ENCODE results near the gene INPP4B.

INPP4B gene

DNA sequence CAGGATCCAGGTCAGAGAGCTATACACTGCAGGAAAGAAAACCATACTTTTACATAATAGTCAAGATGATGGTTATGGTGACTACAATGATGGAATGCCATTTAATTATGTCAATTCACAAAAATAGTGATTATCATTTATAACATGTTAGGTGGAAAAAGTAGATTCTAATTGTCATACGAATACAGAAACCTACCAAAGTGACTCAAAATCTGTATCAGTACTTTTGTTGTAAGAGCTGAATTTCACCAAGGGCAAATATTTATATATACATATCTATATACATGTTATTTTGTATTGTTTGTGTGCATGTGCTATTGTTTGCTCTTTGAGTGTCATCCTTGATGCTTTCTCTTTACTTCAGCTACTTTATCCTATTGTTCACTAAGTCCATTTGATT is 485.4 kb downstream of the INPP4B start:
- ATAC-seq, result peak; percentile 16
- DNase-seq, result no peak
- Mint-ChIP-seq H3K27me3 (no peaks in the 10 kb centered on the region), H3K4me3 (peak overlapping the region in 1 of 2 donors; percentile 4), H3K27ac (peak overlapping the region in 1 of 2 donors; percentile 3), H3K9me3 (peaks cover 10 to 12% of the 10 kb centered on the region in 2 donors), H3K4me1 (peaks cover 66% of the 10 kb centered on the region)

DNA sequence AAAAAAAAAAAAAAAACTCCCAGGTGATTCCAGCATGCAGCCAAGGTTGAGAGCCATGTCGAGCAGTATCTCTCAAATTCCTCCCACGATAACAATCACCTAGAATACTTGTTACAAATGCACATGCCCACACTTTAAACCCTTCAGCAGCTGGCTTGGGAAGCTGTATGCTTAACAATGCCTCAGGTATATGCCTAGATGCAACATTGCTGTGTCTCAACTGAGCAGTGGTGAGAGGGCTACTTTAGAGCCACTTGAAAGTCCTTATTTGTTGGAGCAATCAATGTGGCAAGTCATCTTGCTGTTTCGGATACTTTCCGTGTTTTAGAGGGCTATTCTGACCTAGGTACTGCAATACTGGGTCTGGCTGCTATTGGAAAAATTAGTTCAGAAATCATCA is 487.4 kb downstream of the INPP4B start:
- Mint-ChIP-seq H3K4me1 (peaks cover 70% of the 10 kb centered on the region), H3K4me3 (peak overlapping the region in 1 of 2 donors; percentile 27), H3K9me3 (peaks cover 10 to 12% of the 10 kb centered on the region in 2 donors), H3K27ac (peak overlapping the region in 1 of 2 donors; percentile 38), H3K27me3 (no peaks in the 10 kb centered on the region)
- DNase-seq, result no peak
- no peak for ATAC-seq

DNA sequence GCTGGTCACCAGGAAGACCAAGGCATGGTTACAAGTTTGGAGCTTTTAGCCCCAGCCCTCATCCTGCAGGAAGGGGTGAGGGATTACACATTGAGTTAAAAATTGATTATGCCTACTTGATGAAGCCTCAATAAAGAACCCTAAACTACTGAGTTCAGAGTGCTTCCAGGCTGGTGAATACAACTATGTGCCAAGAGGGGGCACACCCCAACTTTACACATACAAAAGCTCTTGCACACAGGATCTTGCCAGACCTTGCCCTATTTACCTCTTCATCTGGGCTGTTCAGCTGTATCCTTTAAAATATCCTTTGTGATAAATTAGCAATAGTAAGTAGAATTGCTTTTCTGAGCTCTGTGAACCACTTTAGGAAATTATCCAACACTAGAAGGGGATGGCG is 489.3 kb downstream of the INPP4B start:
- peak overlapping the region; percentile 90 to 95 for H3K27ac Mint-ChIP-seq
- DNase-seq (peak in 1 of 2 donors; percentile 24), ATAC-seq (peak; percentile 77)
- H3K4me3 Mint-ChIP-seq, result peak overlapping the region; percentile 19 to 75
- H3K27me3 Mint-ChIP-seq, result no peaks in the 10 kb centered on the region
- peaks cover 83% of the 10 kb centered on the region for H3K4me1 Mint-ChIP-seq
- peaks cover 2 to 3% of the 10 kb centered on the region in 2 donors for H3K9me3 Mint-ChIP-seq

DNA sequence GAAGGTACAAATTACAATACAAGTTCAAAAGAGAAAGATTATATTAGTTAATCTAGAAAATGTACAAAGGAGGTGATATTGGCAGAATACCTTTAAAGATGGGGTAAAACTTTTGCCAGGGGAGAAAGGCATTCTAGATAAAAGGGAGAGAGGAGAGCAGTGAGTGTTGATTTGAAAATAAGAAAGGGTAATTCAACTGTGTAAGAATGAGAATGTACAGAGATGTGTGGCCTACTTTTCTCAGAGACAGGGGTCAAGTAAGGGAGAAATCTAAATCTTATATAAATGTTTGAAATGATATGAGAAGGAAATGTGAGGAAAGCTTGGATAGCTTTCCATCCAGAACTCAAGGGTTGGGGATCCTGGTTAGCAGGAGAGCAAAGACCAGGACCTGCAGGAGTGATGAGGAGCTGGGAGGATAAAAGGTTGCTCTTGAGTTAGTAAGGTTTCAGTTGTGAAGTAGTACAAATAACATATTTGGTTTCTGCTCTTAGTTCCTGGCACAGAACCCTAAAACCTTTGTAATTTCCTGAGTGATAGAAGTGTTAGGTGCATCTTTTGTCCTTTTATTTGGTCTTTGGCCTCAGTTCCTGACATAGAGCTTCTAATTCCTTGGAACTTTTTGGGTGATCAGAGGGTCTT is 489.9 kb downstream of the INPP4B start:
- DNase-seq (no peak), ATAC-seq (no peak)
- H3K9me3 Mint-ChIP-seq, result no peaks in the 10 kb centered on the region
- H3K4me3 Mint-ChIP-seq, result peak overlapping the region; percentile 68 to 75
- peaks cover 85% of the 10 kb centered on the region for H3K4me1 Mint-ChIP-seq
- H3K27me3 Mint-ChIP-seq, result no peaks in the 10 kb centered on the region
- H3K27ac Mint-ChIP-seq, result peak overlapping the region; percentile 90 to 94

DNA sequence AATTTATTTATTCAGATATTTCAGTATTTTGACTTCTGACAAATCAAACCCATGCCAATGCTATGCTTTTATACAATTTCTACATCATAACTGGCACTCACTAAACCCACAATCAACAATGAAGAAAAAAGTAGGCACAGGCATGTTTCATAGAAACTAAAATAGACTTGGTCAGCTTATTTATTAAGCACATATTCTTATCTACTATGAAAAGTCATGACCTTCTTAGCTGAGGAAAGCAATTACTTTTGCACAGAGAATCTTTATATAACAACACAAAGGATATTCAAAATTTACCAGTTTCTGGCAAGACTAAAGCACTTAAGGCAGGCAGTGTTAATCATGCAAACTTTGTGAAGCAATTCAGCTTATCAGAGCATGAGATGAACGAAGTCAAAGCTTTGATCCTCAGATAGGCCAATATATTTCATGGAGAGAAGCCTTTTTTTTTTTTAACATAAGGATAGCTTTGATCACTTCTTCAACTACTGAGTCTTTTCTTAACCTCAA is 490.6 kb downstream of the INPP4B start:
- DNase-seq (no peak), ATAC-seq (no peak)
- H3K4me3 Mint-ChIP-seq, result peak overlapping the region; percentile 68 to 75
- H3K27me3 Mint-ChIP-seq, result no peaks in the 10 kb centered on the region
- H3K9me3 Mint-ChIP-seq, result no peaks in the 10 kb centered on the region
- peak overlapping the region; percentile 85 to 94 for H3K27ac Mint-ChIP-seq
- peaks cover 86% of the 10 kb centered on the region for H3K4me1 Mint-ChIP-seq

DNA sequence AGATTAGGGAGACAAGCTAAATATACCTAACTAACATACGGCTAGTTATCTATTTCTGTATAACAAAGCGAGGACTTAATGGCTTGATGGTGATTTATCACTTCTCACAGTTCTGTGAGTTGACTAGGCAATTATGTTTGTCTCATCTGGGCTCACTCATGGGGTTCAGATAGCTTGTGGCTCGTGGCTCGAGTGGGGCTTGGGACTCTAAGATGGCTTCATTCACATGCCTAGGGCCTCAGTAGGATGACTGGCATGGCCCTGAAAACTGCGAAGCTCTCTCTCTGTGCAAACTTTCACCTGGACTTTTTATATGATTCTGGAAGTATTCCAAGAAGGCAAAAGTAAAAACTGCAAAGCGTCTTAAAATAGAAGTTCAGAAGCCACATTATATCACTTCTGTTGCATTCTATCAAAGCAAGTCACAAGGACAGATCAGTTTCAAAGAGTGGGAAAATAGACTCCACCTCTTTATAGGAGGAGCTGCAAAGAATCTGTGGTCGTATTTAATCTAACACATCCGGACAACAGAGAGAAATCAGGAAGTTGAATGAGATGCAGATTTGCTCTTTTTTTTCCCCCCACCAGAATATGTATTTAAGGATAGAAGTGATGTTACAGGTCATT is 491.2 kb downstream of the INPP4B start:
- H3K9me3 Mint-ChIP-seq, result no peaks in the 10 kb centered on the region
- no peak for DNase-seq

DNA sequence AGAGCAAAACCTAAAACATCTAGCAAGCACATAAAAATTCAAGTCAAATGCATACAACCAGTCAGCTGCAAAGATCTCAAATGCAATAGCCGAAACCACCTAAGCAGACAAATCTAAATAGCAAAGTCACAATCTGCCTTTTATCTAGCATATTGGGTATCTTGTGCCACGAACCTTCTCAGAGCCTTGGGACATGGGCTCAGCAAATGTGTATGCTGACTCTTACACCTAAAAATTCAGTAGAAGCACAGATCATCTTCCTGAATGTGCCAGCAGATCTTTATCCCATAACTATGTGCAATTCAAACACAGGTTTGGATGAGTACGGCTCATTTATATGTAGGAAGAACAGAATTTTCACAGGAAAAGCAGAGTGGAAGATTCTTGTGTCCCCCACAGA is 492.1 kb downstream of the INPP4B start:
- no peak for DNase-seq
- peak overlapping the region; percentile 19 to 55 for H3K27ac Mint-ChIP-seq
- peaks cover 94% of the 10 kb centered on the region for H3K4me1 Mint-ChIP-seq
- H3K4me3 Mint-ChIP-seq, result peak overlapping the region; percentile 68 to 75
- H3K27me3 Mint-ChIP-seq, result no peaks in the 10 kb centered on the region
- no peak for ATAC-seq
- H3K9me3 Mint-ChIP-seq, result no peaks in the 10 kb centered on the region

More for the DNA sequence above, 491.2 kb downstream of the INPP4B start:
- H3K27ac Mint-ChIP-seq, result peak overlapping the region; percentile 87 to 94
- H3K4me3 Mint-ChIP-seq, result peak overlapping the region; percentile 68 to 75
- ATAC-seq, result peak; percentile 78
- H3K4me1 Mint-ChIP-seq, result peaks cover 92% of the 10 kb centered on the region
- H3K27me3 Mint-ChIP-seq, result no peaks in the 10 kb centered on the region

DNA sequence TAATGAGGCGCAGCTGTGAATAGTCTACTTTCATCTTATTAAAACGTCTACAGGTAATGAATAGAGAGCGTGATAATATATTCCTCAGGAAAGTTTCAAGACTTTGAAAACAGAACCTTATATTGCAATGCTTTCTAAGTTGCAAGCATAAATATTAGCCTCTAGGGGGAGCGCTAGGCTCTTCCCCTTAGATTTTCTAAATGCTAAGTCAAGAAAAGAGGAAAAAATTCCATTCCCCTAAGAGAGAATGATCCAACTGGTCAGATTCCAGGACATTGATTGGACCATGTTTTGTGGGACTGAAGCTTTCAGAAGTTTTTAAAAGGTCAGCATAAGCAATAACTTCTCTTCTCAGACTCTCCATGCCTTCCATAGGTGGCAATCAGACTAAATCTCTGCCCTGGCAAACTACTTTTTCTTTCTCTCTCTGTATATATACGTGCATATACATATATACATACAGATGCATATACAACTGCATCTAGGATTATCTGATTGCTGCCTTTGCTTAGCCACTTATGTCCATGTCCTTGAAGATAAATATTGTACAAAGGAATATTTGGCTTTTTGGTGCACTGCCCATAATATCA is 492.9 kb downstream of the INPP4B start:
- H3K4me1 Mint-ChIP-seq, result peaks cover 94% of the 10 kb centered on the region
- ATAC-seq (no peak), DNase-seq (no peak)
- H3K27me3 Mint-ChIP-seq, result no peaks in the 10 kb centered on the region
- peak overlapping the region in 1 of 2 donors; percentile 78 for H3K27ac Mint-ChIP-seq
- no peaks in the 10 kb centered on the region for H3K9me3 Mint-ChIP-seq
- peak overlapping the region; percentile 21 to 75 for H3K4me3 Mint-ChIP-seq

DNA sequence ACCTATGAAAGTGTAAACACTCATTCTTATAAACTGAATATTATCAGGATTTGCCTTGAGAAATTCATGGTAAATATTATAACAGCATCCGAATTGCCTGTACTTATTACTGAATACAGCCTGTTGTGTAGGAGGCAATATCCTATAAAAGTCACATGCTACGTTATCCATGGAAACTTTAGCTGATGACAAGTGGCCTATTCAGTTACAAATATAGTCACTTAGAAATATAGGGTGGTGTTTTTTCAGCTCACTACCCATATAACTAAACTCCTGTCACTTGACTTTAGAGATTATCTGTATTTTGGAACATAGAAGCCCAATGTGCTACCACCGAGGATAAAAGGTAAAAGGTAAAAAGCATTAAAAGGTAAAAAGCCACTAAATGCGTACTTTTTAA is 493.4 kb downstream of the INPP4B start:
- peak overlapping the region; percentile 10 to 75 for H3K4me3 Mint-ChIP-seq
- DNase-seq, result no peak

DNA sequence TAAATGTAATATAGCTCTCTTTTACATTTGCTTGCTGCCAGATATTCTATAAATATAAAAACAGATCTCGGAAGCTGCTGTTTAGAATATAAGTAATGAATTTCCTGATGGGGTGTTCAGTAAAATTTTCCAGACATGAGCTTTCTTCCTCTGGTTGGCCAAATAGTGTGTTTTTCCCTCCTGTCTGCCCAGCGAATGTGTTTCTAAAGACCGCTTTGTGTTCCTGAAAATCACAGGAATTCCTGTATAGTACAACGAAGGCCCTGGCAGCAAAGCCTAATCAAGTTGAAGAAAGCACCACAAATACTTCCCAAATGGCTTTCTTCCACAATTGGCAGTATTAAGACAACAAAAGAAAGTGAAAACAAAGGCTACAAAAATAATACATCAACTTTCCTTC is 494.1 kb downstream of the INPP4B start:
- Mint-ChIP-seq H3K4me3 (peak overlapping the region; percentile 54 to 68), H3K27me3 (no peaks in the 10 kb centered on the region), H3K9me3 (no peaks in the 10 kb centered on the region), H3K4me1 (peaks cover 96% of the 10 kb centered on the region), H3K27ac (peak overlapping the region; percentile 48 to 94)
- ATAC-seq (no peak), DNase-seq (no peak)

More for the DNA sequence above, 493.4 kb downstream of the INPP4B start:
- Mint-ChIP-seq H3K9me3 (no peaks in the 10 kb centered on the region), H3K27ac (peak overlapping the region in 1 of 2 donors; percentile 78), H3K27me3 (no peaks in the 10 kb centered on the region), H3K4me1 (peaks cover 98% of the 10 kb centered on the region)
- no peak for ATAC-seq

DNA sequence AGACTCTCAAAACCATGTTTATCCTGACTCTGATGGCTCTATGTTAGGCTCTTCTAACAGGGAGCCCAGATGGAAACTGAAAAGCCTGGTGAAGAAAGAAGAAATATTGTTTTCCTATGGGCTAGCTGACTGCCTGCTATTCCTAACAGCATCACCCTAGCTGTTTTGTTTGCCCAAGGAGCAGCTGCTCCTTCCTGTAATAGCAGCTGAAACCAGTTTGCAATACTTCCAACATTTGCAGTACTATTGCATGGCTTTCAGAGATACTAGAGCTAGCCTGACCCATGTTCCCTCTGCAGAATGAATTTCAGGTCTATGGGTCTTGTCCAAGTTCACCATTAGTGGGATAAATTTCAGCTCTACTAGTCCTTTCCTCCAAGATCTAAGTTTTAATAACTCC is 495.2 kb downstream of the INPP4B start:
- H3K9me3 Mint-ChIP-seq, result no peaks in the 10 kb centered on the region
- H3K27ac Mint-ChIP-seq, result peak overlapping the region in 1 of 2 donors; percentile 52
- DNase-seq (no peak), ATAC-seq (no peak)
- peak overlapping the region in 1 of 2 donors; percentile 25 for H3K4me3 Mint-ChIP-seq
- H3K4me1 Mint-ChIP-seq, result peaks cover 96% of the 10 kb centered on the region
- H3K27me3 Mint-ChIP-seq, result no peaks in the 10 kb centered on the region

DNA sequence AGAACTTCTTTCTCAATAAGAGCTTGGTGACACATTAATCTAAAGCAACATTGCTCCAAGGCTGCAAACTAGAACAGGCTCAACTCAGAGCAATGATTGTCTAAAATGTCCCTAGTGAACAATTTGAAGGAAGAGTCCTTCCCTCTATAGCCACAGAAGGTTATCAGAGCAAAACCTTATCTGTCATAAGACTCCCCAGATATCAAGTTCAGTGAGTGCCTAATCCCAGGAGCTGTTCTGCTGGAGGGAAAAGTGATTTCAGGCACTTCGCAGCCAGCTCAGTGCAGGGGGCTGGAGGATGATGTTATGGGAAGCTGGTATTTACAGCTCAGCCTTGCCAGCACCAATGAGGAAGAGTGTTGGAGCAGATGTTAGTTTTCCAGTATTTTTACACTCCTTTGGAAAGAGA is 497.5 kb downstream of the INPP4B start:
- Mint-ChIP-seq H3K4me3 (peak overlapping the region in 1 of 2 donors; percentile 10), H3K9me3 (no peaks in the 10 kb centered on the region), H3K27ac (no peak overlapping the region), H3K27me3 (no peaks in the 10 kb centered on the region), H3K4me1 (peaks cover 83% of the 10 kb centered on the region)
- no peak for ATAC-seq
- DNase-seq, result no peak

DNA sequence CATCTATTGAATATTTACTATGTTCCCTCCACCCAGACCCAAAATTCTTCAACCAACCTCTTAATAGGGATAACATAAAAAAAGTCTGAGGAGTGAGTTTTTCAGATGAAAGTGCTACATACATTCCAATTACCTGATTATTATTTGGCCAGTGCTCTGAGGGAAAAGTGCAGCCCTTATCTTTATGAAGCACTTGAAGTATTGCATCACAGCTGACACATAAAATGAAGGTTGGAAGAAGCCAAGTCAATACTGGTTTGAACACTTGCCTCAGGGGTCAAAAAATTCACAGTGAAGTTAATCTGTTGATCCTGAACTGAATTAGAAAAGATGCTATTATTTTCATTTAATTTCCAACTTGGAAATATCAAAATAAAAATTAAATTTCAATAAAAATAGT is 498.9 kb downstream of the INPP4B start:
- Mint-ChIP-seq H3K4me3 (peak overlapping the region; percentile 13 to 54), H3K4me1 (peaks cover 72% of the 10 kb centered on the region), H3K27me3 (no peaks in the 10 kb centered on the region), H3K9me3 (no peaks in the 10 kb centered on the region), H3K27ac (peak overlapping the region in 1 of 2 donors; percentile 82)
- DNase-seq, result no peak
- no peak for ATAC-seq

DNA sequence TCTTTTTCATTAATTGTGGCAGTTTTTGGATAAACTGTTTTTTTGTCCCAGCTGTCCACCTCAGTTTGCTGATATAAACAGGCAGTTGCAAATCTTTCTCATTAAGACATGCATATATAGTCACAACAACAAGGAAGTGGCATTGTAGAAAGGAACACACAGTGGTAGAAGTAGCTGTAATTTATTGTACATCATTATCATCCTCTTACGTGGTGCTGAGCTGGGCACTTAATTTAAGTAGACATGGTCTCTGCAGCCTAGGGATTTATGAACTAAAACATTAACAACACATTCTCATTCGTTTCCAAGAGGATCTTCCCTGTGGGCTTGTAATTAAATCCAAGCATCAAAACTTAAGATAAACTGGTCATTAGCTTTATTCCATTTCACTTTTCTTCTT is 500.2 kb downstream of the INPP4B start:
- no peaks in the 10 kb centered on the region for H3K9me3 Mint-ChIP-seq
- H3K27me3 Mint-ChIP-seq, result no peaks in the 10 kb centered on the region
- no peak for ATAC-seq
- H3K4me3 Mint-ChIP-seq, result peak overlapping the region in 1 of 2 donors; percentile 66
- H3K27ac Mint-ChIP-seq, result peak overlapping the region in 1 of 2 donors; percentile 11
- no peak for DNase-seq
- peaks cover 59% of the 10 kb centered on the region for H3K4me1 Mint-ChIP-seq

DNA sequence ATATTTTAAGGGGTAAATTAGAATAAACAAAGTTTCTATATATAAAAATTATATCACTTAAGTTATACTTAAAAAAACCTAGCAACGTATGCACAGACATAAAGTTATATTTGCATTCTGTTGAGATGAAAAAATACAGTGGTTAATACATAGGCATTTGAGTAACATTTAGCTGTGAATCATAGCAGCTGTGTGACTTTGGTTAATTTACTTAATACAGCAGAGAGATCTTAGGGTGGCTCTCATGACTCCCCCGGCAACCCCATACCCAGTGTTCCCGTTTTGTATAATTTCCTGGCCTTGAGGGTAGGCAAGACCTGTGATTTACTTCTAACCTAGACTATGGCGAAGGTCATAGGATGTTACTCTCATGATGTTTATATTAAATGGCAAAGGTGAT is 504.8 kb downstream of the INPP4B start:
- Mint-ChIP-seq H3K4me1 (peaks cover 32% of the 10 kb centered on the region), H3K27ac (no peak overlapping the region)

DNA sequence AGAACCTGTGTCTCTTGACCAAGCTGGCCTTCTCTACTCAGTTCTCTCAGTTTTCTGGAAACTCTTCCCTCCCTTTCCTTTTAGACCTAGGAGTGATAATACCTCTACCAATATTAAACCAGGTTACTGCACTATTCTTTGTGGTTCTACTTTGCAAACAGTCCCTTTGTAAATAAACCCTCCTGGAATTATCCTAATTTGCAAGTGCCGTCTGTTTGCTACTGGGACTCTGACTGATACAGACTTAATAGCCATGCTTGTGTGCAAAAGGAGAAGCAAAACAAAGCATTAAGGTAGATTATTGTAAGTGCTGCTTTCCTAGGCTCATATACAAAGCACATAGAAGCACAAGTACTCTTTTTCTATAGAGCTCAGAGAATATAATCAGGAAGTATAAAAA is 507.0 kb downstream of the INPP4B start:
- DNase-seq, result no peak
- peaks cover 0 to 4% of the 10 kb centered on the region in 2 donors for H3K9me3 Mint-ChIP-seq
- H3K4me1 Mint-ChIP-seq, result peaks cover 27% of the 10 kb centered on the region
- H3K27me3 Mint-ChIP-seq, result no peaks in the 10 kb centered on the region
- peak overlapping the region in 1 of 2 donors; percentile 12 for H3K27ac Mint-ChIP-seq
- ATAC-seq, result no peak
- no peak overlapping the region for H3K4me3 Mint-ChIP-seq

More for the DNA sequence above, 504.8 kb downstream of the INPP4B start:
- H3K4me3 Mint-ChIP-seq, result no peak overlapping the region
- peaks cover 0 to 1% of the 10 kb centered on the region in 2 donors for H3K9me3 Mint-ChIP-seq
- no peak for DNase-seq
- ATAC-seq, result no peak
- H3K27me3 Mint-ChIP-seq, result no peaks in the 10 kb centered on the region
